ENCODE measurements around the gene CACNA2D1. TPM values are rescaled to one million over a fixed set of nuclear protein-coding genes. Genes with fewer than 3 reads are reported as not detected.

Gene CACNA2D1
- total RNA-seq, 4 donors from 2014 or later: 17.7 to 22.0 (median 18.4) TPM

- H3K4me1 ChIP-seq: no peaks in the 10 kb centered on the region
- H3K27me3 ChIP-seq: no peaks in the 10 kb centered on the region
- 84 to 96% methylated on average over 2 of the region's 2 CpGs for WGBS, 2 donors
- peaks cover 0 to 6% (median 0%) of the 10 kb centered on the region in 3 donors for H3K36me3 ChIP-seq
- H3K9me3 ChIP-seq: peaks cover 0 to 4% (median 0%) of the 10 kb centered on the region in 4 donors
- DNase-seq (ENCODE audit: low spot score in 2 of 2): no peak
- H3K27ac ChIP-seq: no peak overlapping the region
- TF ChIP-seq EP300 (IDR thresholded peaks at IDR 0.05): no peak
- TF ChIP-seq CTCF (IDR thresholded peaks at IDR 0.05): no peak
- no peak for TF ChIP-seq POLR2A (IDR thresholded peaks at IDR 0.05)
- H3K4me3 ChIP-seq: no peak overlapping the region
Observed at GRCh38 chr7:82067628-82068264, 375.8 kb downstream of the CACNA2D1 start.

GRCh38 chr7:82057476-82057875 lies 386.1 kb downstream of the CACNA2D1 start:
- Histone ChIP-seq H3K9me3 (no peaks in the 10 kb centered on the region), H3K4me3 (no peak overlapping the region), H3K4me1 (no peaks in the 10 kb centered on the region), H3K36me3 (peaks cover 0 to 5% (median 0%) of the 10 kb centered on the region in 3 donors), H3K27me3 (no peaks in the 10 kb centered on the region), H3K27ac (no peak overlapping the region)
- 84 to 97% methylated on average over 1 of the region's 1 CpG for WGBS, 2 donors
- TF ChIP-seq EP300 (IDR thresholded peaks at IDR 0.05) (no peak), CTCF (IDR thresholded peaks at IDR 0.05) (no peak), POLR2A (IDR thresholded peaks at IDR 0.05) (no peak)
- DNase-seq (ENCODE audit: low spot score in 2 of 2): no peak

GRCh38 chr7:82056282-82056681 lies 387.3 kb downstream of the CACNA2D1 start:
- WGBS, 2 donors: 93 to 96% methylated on average over 2 of the region's 2 CpGs
- no peaks in the 10 kb centered on the region for H3K9me3 ChIP-seq

GRCh38 chr7:82054544-82054943 lies 389.0 kb downstream of the CACNA2D1 start:
- TF ChIP-seq POLR2A (IDR thresholded peaks at IDR 0.05): no peak
- TF ChIP-seq EP300 (IDR thresholded peaks at IDR 0.05): no peak
- no peak for TF ChIP-seq CTCF (IDR thresholded peaks at IDR 0.05)
- DNase-seq (ENCODE audit: low spot score in 2 of 2): no peak
- H3K4me3 ChIP-seq: no peak overlapping the region
- peaks cover 0 to 5% (median 0%) of the 10 kb centered on the region in 3 donors for H3K36me3 ChIP-seq
- peaks cover 0 to 3% (median 0%) of the 10 kb centered on the region in 4 donors for H3K4me1 ChIP-seq
- 77 to 88% methylated on average over 1 of the region's 1 CpG for WGBS, 2 donors
- no peak overlapping the region for H3K27ac ChIP-seq
- H3K9me3 ChIP-seq: no peaks in the 10 kb centered on the region
- no peaks in the 10 kb centered on the region for H3K27me3 ChIP-seq

More at GRCh38 chr7:82056282-82056681, 387.3 kb downstream of the CACNA2D1 start:
- H3K27ac ChIP-seq: no peak overlapping the region
- H3K27me3 ChIP-seq: no peaks in the 10 kb centered on the region
- no peak overlapping the region for H3K4me3 ChIP-seq
- peaks cover 0 to 5% (median 0%) of the 10 kb centered on the region in 3 donors for H3K36me3 ChIP-seq
- no peak for TF ChIP-seq CTCF (IDR thresholded peaks at IDR 0.05)
- no peak for TF ChIP-seq POLR2A (IDR thresholded peaks at IDR 0.05)
- no peak for TF ChIP-seq EP300 (IDR thresholded peaks at IDR 0.05)
- no peak for DNase-seq (ENCODE audit: low spot score in 2 of 2)
- H3K4me1 ChIP-seq: no peaks in the 10 kb centered on the region

- Histone ChIP-seq H3K36me3 (peaks cover 0 to 5% (median 0%) of the 10 kb centered on the region in 3 donors), H3K4me3 (no peak overlapping the region), H3K4me1 (peaks cover 0 to 3% (median 0%) of the 10 kb centered on the region in 4 donors), H3K9me3 (no peaks in the 10 kb centered on the region), H3K27me3 (no peaks in the 10 kb centered on the region), H3K27ac (no peak overlapping the region)
- DNase-seq (ENCODE audit: low spot score in 2 of 2): no peak
- WGBS, 2 donors: 91 to 95% methylated on average over 3 of the region's 3 CpGs
- TF ChIP-seq EP300 (IDR thresholded peaks at IDR 0.05): no peak
- no peak for TF ChIP-seq CTCF (IDR thresholded peaks at IDR 0.05)
- no peak for TF ChIP-seq POLR2A (IDR thresholded peaks at IDR 0.05)
Observed at GRCh38 chr7:82053453-82054032, 390.0 kb downstream of the CACNA2D1 start.
